Spleen (tissue), 7 donors: Measurements from ENCODE around the gene GOLGA7B.

Experiments used
- POLR2A ChIP-seq, 3 donors: fragments of 450-650 bp; IDR thresholded peaks; one replicate each; pipeline ENCODE4 v1.5.1; 2017; ENCODE audit warnings: antibody characterized with exemption in 3 of 3, mild to moderate bottlenecking in 1 of 3
- TF ChIP-seq, protein P1 (sequence below), 11 experiments: fragments of 200-600 bp in 7 of 11; fragments of 450-650 bp in 4 of 11; sonication (generic) in 4 of 11; IDR thresholded peaks in 8 of 11; conservative IDR thresholded peaks in 3 of 11; 1 replicate in 7 of 11; 2 replicates in 4 of 11; pipeline versions ENCODE4 v1.4.0 to v1.8.0; 2016 to 2021; ENCODE audit warnings: antibody characterized with exemption in 11 of 11, inconsistent platforms in 4 of 11, mild to moderate bottlenecking in 1 of 11
- donor health status: DM: no; HTN: no; CAD: no; lungs with moderate emphysema.
- donor health status: DM: no; HTN: no; CAD: no.
- donor health status: DM: no; HTN: no; CAD: no.

DNA sequence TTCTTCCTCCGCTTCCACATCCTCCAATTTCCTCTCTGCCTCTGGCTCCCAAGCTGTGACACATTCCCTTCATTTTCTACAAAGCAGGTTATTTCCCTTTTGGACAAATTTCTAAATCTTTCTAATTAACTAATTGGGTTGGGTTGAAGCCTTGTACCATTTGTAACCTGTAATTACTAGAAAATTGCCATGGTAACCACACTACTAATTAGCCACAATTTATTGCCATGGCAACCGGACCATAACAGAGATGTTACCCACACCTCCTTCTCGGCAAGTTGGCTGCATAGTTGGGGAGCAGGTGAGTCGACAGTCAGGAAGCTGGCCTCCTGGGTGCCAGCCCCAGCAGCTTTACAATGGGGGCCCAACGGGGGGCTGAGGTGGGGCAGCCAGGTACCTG, 61.6 kb downstream of the GOLGA7B start:
- TF ChIP-seq, protein P1, sequence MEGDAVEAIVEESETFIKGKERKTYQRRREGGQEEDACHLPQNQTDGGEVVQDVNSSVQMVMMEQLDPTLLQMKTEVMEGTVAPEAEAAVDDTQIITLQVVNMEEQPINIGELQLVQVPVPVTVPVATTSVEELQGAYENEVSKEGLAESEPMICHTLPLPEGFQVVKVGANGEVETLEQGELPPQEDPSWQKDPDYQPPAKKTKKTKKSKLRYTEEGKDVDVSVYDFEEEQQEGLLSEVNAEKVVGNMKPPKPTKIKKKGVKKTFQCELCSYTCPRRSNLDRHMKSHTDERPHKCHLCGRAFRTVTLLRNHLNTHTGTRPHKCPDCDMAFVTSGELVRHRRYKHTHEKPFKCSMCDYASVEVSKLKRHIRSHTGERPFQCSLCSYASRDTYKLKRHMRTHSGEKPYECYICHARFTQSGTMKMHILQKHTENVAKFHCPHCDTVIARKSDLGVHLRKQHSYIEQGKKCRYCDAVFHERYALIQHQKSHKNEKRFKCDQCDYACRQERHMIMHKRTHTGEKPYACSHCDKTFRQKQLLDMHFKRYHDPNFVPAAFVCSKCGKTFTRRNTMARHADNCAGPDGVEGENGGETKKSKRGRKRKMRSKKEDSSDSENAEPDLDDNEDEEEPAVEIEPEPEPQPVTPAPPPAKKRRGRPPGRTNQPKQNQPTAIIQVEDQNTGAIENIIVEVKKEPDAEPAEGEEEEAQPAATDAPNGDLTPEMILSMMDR (IDR thresholded peaks at IDR 0.05 in 8 of 11, conservative IDR thresholded peaks at IDR 0.05 in 3 of 11) = no peak
- TF ChIP-seq POLR2A (IDR thresholded peaks at IDR 0.05) = no peak
